Gastroesophageal sphincter (tissue), 4 donors: Measurements from ENCODE around the gene CUX1. TPM values are rescaled to one million over a fixed set of nuclear protein-coding genes. Genes with fewer than 3 reads are reported as not detected.
A peak's percentile ranks its signal among the peaks of the same experiment; 100 is the strongest.

Source experiments
- ATAC-seq: fragments of 150-250 bp; one replicate; pipeline ENCODE4 v1.9.1; 2016; ENCODE audit warnings: mild to moderate bottlenecking, moderate library complexity
- H3K27ac ChIP-seq, 4 donors: fragments of 200-600 bp; sonication (generic) in 3 of 4; 1 replicate in 3 of 4; 2 replicates in 1 of 4; pipeline ENCODE4 v1.5.1; 2016 to 2019
- H3K27me3 ChIP-seq: fragments of 200-600 bp; sonication (generic); one replicate; pipeline ENCODE4 v1.5.1; 2019
- H3K36me3 ChIP-seq, 2 donors: fragments of 200-600 bp; sonication (generic); one replicate each; pipeline ENCODE4 v1.5.1; 2019; ENCODE audit warnings: control low read depth in 1 of 2
- H3K4me1 ChIP-seq, 3 donors: fragments of 200-600 bp; sonication (generic); 1 replicate in 2 of 3; 2 replicates in 1 of 3; pipeline ENCODE4 v1.5.1; 2016 to 2019; ENCODE audit warnings: control low read depth in 2 of 3
- H3K4me3 ChIP-seq, 2 donors: fragments of 200-600 bp; sonication (generic); one replicate each; pipeline ENCODE4 v1.5.1; 2019; ENCODE audit warnings: mild to moderate bottlenecking in 1 of 2, moderate library complexity in 1 of 2
- H3K9me3 ChIP-seq, 3 donors: fragments of 200-600 bp; sonication (generic); one replicate each; pipeline ENCODE4 v1.5.1; 2017 to 2019; ENCODE audit warnings: control low read depth in 2 of 3
- EP300 ChIP-seq: sonication (generic); formaldehyde crosslinking; IDR thresholded peaks from one replicate; pipeline ENCODE4 v1.6.1; 2017; ENCODE audit warnings: antibody characterized with exemption, mild to moderate bottlenecking
- POLR2A ChIP-seq, 2 donors: fragments of 450-650 bp; IDR thresholded peaks; one replicate each; pipeline ENCODE4 v1.6.1; 2017; ENCODE audit warnings: antibody characterized with exemption in 2 of 2, mild to moderate bottlenecking in 2 of 2, moderate library complexity in 1 of 2
- POLR2AphosphoS5 ChIP-seq: sonication (generic); formaldehyde crosslinking; IDR thresholded peaks from one replicate; pipeline ENCODE4 v1.6.1; 2017; ENCODE audit warnings: antibody characterized with exemption
- WGBS, 2 donors: methylation state at CpG; one replicate each; pipeline ENCODE4 v1.1.5; 2018; ENCODE audit warnings: low coverage in 1 of 2; 5-methylcytosine and 5-hydroxymethylcytosine counted together
- total RNA-seq, 4 donors: library from RNA; depleted of rRNA; stranded (reverse); fragments of >200 nt; gene quantifications; one replicate each; pipeline ENCODE4 v1.1.0, GENCODE V29; 2016
- TF ChIP-seq, protein P1 (sequence below), 4 experiments: fragments of 200-600 bp in 2 of 4; fragments of 450-650 bp in 2 of 4; sonication (generic) in 1 of 4; IDR thresholded peaks; one replicate each; pipeline ENCODE4 v1.5.1; 2017 to 2019; ENCODE audit warnings: antibody characterized with exemption in 4 of 4, mild to moderate bottlenecking in 2 of 4, moderate library complexity in 2 of 4

CUX1 gene
- total RNA-seq, 4 donors from 2014 or later, result 84.4 to 134 (median 110) TPM

DNA sequence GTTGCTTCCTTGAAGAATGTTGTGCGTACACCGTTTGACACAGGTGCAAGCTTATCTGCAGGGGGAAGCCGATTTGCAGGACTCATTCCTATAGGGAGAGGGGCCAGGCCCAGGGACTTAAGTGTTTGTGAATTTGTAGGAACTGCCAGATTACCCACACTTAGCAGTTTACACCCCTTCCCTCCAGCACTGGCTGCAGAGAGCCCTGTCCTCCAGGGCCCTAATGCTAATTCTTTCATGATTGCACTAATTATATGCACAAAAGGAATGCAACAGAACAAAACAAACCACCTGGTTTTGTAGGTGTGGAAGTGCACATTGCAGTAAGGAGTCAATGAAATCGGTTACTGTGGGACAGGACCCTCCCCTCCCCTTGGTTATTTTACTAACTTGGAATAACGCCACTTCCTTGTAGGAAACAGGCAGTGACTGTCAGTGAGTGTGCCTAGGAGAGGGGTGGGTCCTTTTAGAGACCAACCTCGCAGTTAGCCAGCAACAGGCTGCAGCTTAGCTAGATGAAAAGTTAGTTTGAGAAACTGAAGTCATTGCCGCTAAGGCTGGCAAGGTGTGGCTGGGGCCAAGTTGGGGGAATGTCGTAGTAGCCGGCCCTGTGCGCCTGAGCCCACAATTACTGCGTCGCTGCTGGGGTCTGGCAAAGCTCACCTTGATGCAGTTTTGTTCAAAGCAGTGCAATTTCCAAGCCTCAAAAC, 60.6 kb downstream of the CUX1 start:
- no peak overlapping the region for H3K27ac ChIP-seq
- WGBS, 2 donors, result 78 to 87% methylated on average over 6 to 11 of the region's 12 CpGs
- no peaks in the 10 kb centered on the region for H3K36me3 ChIP-seq
- peaks cover 5 to 83% (median 25%) of the 10 kb centered on the region in 3 donors for H3K4me1 ChIP-seq
- H3K9me3 ChIP-seq, result no peaks in the 10 kb centered on the region
- no peaks in the 10 kb centered on the region for H3K27me3 ChIP-seq
- no peak overlapping the region for H3K4me3 ChIP-seq
- ATAC-seq, result no peak
- TF ChIP-seq, protein P1, sequence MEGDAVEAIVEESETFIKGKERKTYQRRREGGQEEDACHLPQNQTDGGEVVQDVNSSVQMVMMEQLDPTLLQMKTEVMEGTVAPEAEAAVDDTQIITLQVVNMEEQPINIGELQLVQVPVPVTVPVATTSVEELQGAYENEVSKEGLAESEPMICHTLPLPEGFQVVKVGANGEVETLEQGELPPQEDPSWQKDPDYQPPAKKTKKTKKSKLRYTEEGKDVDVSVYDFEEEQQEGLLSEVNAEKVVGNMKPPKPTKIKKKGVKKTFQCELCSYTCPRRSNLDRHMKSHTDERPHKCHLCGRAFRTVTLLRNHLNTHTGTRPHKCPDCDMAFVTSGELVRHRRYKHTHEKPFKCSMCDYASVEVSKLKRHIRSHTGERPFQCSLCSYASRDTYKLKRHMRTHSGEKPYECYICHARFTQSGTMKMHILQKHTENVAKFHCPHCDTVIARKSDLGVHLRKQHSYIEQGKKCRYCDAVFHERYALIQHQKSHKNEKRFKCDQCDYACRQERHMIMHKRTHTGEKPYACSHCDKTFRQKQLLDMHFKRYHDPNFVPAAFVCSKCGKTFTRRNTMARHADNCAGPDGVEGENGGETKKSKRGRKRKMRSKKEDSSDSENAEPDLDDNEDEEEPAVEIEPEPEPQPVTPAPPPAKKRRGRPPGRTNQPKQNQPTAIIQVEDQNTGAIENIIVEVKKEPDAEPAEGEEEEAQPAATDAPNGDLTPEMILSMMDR (IDR thresholded peaks at IDR 0.05), result no peak
- TF ChIP-seq POLR2A (IDR thresholded peaks at IDR 0.05) (no peak), POLR2AphosphoS5 (no peak), EP300 (no peak)

- Histone ChIP-seq H3K9me3 (no peaks in the 10 kb centered on the region), H3K4me3 (no peak overlapping the region), H3K27ac (no peak overlapping the region), H3K4me1 (peaks cover 5 to 85% (median 31%) of the 10 kb centered on the region in 3 donors), H3K27me3 (no peaks in the 10 kb centered on the region), H3K36me3 (no peaks in the 10 kb centered on the region)
- 87% methylated on average over 4 of the region's 4 CpGs; no CpG with 5 or more reads in 1 of the 2 donors for WGBS, 2 donors
- TF ChIP-seq EP300 (no peak), POLR2AphosphoS5 (no peak), POLR2A (IDR thresholded peaks at IDR 0.05) (no peak)
- TF ChIP-seq, protein P1 (IDR thresholded peaks at IDR 0.05), result no peak
- no peak for ATAC-seq
These were observed 61.5 kb downstream of the CUX1 start for GRCh38 chr7:101878938-101879337.

- TF ChIP-seq POLR2AphosphoS5 (no peak), POLR2A (IDR thresholded peaks at IDR 0.05) (no peak), EP300 (no peak)
- TF ChIP-seq, protein P1 (IDR thresholded peaks at IDR 0.05), result no peak
- H3K4me3 ChIP-seq, result no peak overlapping the region
- peaks cover 5 to 83% (median 30%) of the 10 kb centered on the region in 3 donors for H3K4me1 ChIP-seq
- H3K27me3 ChIP-seq, result no peaks in the 10 kb centered on the region
- no peaks in the 10 kb centered on the region for H3K36me3 ChIP-seq
- ATAC-seq, result no peak
- H3K9me3 ChIP-seq, result no peaks in the 10 kb centered on the region
- no peak overlapping the region for H3K27ac ChIP-seq
- WGBS, 2 donors, result no CpG with 5 or more reads among the region's 10 CpGs
These were observed 62.1 kb downstream of the CUX1 start for GRCh38 chr7:101879565-101879964.

GRCh38 chr7:101880282-101881054, 63.0 kb downstream of the CUX1 start:
- WGBS, 2 donors, result 45 to 46% methylated on average over 10 to 14 of the region's 14 CpGs
- Histone ChIP-seq H3K27ac (peak overlapping the region; percentile 64 to 92 (median 86)), H3K36me3 (no peaks in the 10 kb centered on the region), H3K27me3 (no peaks in the 10 kb centered on the region), H3K9me3 (no peaks in the 10 kb centered on the region), H3K4me3 (no peak overlapping the region), H3K4me1 (peaks cover 5 to 83% (median 34%) of the 10 kb centered on the region in 3 donors)
- no peak for ATAC-seq
- TF ChIP-seq POLR2AphosphoS5 (no peak), EP300 (no peak), POLR2A (IDR thresholded peaks at IDR 0.05) (no peak)
- TF ChIP-seq, protein P1 (IDR thresholded peaks at IDR 0.05), result no peak
